Sigmoid colon (tissue), 7 donors: Measurements from ENCODE around the gene RCN2. TPM values are rescaled to one million over a fixed set of nuclear protein-coding genes. Genes with fewer than 3 reads are reported as not detected.
"Not testable (repeated sequence)": the region's sequence is repeated elsewhere in the genome, so short reads cannot be mapped to it uniquely, and the experiment has no call there.

ENCODE experiments used
- DNase-seq: peaks from one replicate; pipeline ENCODE4 v3.0.0-alpha.2; 2019
- H3K27ac ChIP-seq, 4 donors: fragments of 200-600 bp; sonication (generic); one replicate each; pipeline ENCODE4 v1.5.1; 2016 to 2019; ENCODE audit warnings: mild to moderate bottlenecking in 1 of 4
- H3K27me3 ChIP-seq, 3 donors: fragments of 200-600 bp; sonication (generic); one replicate each; pipeline ENCODE4 v1.5.1; 2019; ENCODE audit warnings: mild to moderate bottlenecking in 1 of 3
- H3K36me3 ChIP-seq, 4 donors: fragments of 200-600 bp; sonication (generic); one replicate each; pipeline ENCODE4 v1.5.1; 2016 to 2019
- H3K4me1 ChIP-seq, 4 donors: fragments of 200-600 bp; sonication (generic); one replicate each; pipeline ENCODE4 v1.5.1; 2017 to 2019
- H3K4me3 ChIP-seq, 4 donors: fragments of 200-600 bp; sonication (generic); one replicate each; pipeline ENCODE4 v1.5.1; 2017 to 2019; ENCODE audit warnings: mild to moderate bottlenecking in 2 of 4, moderate library complexity in 1 of 4
- H3K9me3 ChIP-seq, 4 donors: fragments of 200-600 bp in 3 of 4; sonication (generic) in 3 of 4; one replicate each; pipeline versions ENCODE4 v1.5.1 to v1.6.1; 2013 to 2019
- CTCF ChIP-seq, 4 experiments: fragments of 450-650 bp in 3 of 4; fragments of 200-600 bp in 1 of 4; IDR thresholded peaks; one replicate each; pipeline ENCODE4 v1.5.1; 2016 to 2019; ENCODE audit warnings: antibody characterized with exemption in 4 of 4, mild to moderate bottlenecking in 3 of 4, moderate library complexity in 2 of 4
- EP300 ChIP-seq, 4 donors: sonication (generic); formaldehyde crosslinking; IDR thresholded peaks; one replicate each; pipeline ENCODE4 v1.6.1; 2017; ENCODE audit warnings: antibody characterized with exemption in 4 of 4
- POLR2A ChIP-seq, 2 donors: fragments of 450-650 bp; IDR thresholded peaks; one replicate each; pipeline ENCODE4 v1.6.1; 2016; ENCODE audit warnings: antibody characterized with exemption in 2 of 2, mild to moderate bottlenecking in 2 of 2, moderate library complexity in 2 of 2
- POLR2AphosphoS5 ChIP-seq, 4 donors: sonication (generic); formaldehyde crosslinking; IDR thresholded peaks; one replicate each; pipeline ENCODE4 v1.6.1; 2017; ENCODE audit warnings: antibody characterized with exemption in 4 of 4
- WGBS, 2 donors: extraction: QIAGEN DNeasy Blood & Tissue Kit; methylation state at CpG; one replicate each; pipeline ENCODE4 v1.1.7; 2013; 5-methylcytosine and 5-hydroxymethylcytosine counted together
- intact Hi-C: fragments of 100-400 bp; cut with DNase I; formaldehyde crosslinking; loops from one replicate; pipeline ENCODE4 v1.15.1; 2023
- polyA plus RNA-seq, 3 donors: library from polyadenylated mRNA; stranded (reverse); fragments of 200-250 nt; gene quantifications; one replicate each; pipeline ENCODE4 v1.2.3, GENCODE V29; 2013
- total RNA-seq, 4 donors: library from RNA; depleted of rRNA; stranded (reverse); fragments of >200 nt; gene quantifications; one replicate each; pipeline ENCODE4 v1.1.0, GENCODE V29; 2016
- donor health status: healthy with polysubstance abuse.
- donor health status: Bipolar disorder and iron deficiency.
- donor health status: healthy.

Gene RCN2
- total and polyA plus RNA-seq, 7 donors: 12.3 to 62.8 (median 45.5) TPM

DNA sequence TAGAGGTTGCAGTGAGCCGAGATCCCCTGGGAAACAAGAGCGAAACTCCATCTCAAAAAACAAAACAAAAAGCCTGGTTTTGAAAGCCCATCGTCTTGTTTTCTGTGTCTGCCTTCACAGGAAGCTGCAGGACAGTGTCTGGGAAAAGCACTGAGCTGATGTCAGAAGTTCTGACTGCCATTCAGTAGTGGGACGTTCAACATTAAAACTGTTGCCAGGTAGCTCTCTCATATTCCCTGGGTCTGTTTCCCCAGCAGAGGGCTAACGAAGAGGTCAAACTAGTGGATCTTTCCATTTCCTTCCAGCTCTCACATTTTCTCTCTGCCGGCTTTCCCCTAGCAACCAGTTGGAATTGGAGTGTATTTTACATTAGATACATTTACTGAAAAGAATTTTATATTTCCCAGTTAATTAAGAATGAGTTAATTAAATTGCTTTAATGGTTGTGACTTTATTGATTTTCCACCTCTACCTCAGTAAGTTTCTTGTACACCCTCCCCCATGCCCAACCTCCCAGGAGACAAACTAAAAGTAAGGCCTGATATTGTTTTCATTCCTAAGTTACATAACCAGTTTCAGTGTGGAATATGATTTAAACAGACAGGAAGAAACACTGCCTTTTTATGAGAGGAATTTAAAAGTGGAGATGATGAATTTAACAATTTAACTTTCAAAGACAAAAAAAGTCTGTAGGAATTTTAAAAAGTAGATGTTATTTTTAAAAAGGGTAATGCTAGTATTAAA lies 29.9 kb downstream of the RCN2 start:
- no peak for TF ChIP-seq POLR2A (IDR thresholded peaks at IDR 0.05)
- no peak for TF ChIP-seq POLR2AphosphoS5 (IDR thresholded peaks at IDR 0.05)
- no peak for TF ChIP-seq CTCF (IDR thresholded peaks at IDR 0.05)
- no peak for TF ChIP-seq EP300 (IDR thresholded peaks at IDR 0.05)
- 83 to 91% methylated on average over 6 of the region's 6 CpGs for WGBS, 2 donors
- no peak for DNase-seq
- Histone ChIP-seq H3K36me3 (no peaks in the 10 kb centered on the region), H3K4me1 (peaks cover 0 to 24% (median 9%) of the 10 kb centered on the region in 4 donors), H3K4me3 (no peak overlapping the region), H3K27me3 (no peaks in the 10 kb centered on the region), H3K9me3 (no peaks in the 10 kb centered on the region), H3K27ac (peak overlapping the region in 1 of 4 donors; percentile 47)
- intact Hi-C loops: no loop called here

- intact Hi-C loops: no loop called here
- Histone ChIP-seq H3K27me3 (no peaks in the 10 kb centered on the region), H3K4me3 (no peak overlapping the region), H3K9me3 (no peaks in the 10 kb centered on the region), H3K4me1 (peaks cover 0 to 34% (median 12%) of the 10 kb centered on the region in 4 donors), H3K27ac (peak overlapping the region in 1 of 4 donors; percentile 47), H3K36me3 (no peaks in the 10 kb centered on the region)
- no peak for DNase-seq
- TF ChIP-seq EP300 (IDR thresholded peaks at IDR 0.05) (no peak), POLR2AphosphoS5 (IDR thresholded peaks at IDR 0.05) (no peak), POLR2A (IDR thresholded peaks at IDR 0.05) (no peak), CTCF (IDR thresholded peaks at IDR 0.05) (no peak)
- 84 to 89% methylated on average over 9 of the region's 9 CpGs for WGBS, 2 donors
These were observed 30.9 kb downstream of the RCN2 start for GRCh38 chr15:76962337-76963013.

- H3K9me3 ChIP-seq: no peaks in the 10 kb centered on the region
- no peaks in the 10 kb centered on the region for H3K27me3 ChIP-seq
- TF ChIP-seq EP300 (IDR thresholded peaks at IDR 0.05) (no peak), POLR2AphosphoS5 (IDR thresholded peaks at IDR 0.05) (no peak), POLR2A (IDR thresholded peaks at IDR 0.05) (no peak), CTCF (IDR thresholded peaks at IDR 0.05) (no peak)
- DNase-seq: no peak
- no peaks in the 10 kb centered on the region for H3K36me3 ChIP-seq
- no peak overlapping the region for H3K4me3 ChIP-seq
- H3K27ac ChIP-seq: peak overlapping the region in 1 of 4 donors; percentile 51
- 70 to 79% methylated on average over 9 of the region's 9 CpGs for WGBS, 2 donors
- intact Hi-C loops: no loop called here
- peaks cover 0 to 41% (median 14%) of the 10 kb centered on the region in 4 donors for H3K4me1 ChIP-seq
These were observed 32.0 kb downstream of the RCN2 start for GRCh38 chr15:76963596-76963995.

- TF ChIP-seq CTCF (IDR thresholded peaks at IDR 0.05) (no peak), EP300 (IDR thresholded peaks at IDR 0.05) (no peak), POLR2AphosphoS5 (IDR thresholded peaks at IDR 0.05) (no peak), POLR2A (IDR thresholded peaks at IDR 0.05) (no peak)
- intact Hi-C loops: no loop called here
- no peak for DNase-seq
- Histone ChIP-seq H3K4me3 (no peak overlapping the region), H3K36me3 (no peaks in the 10 kb centered on the region), H3K9me3 (no peaks in the 10 kb centered on the region), H3K27me3 (no peaks in the 10 kb centered on the region), H3K4me1 (peaks cover 0 to 41% (median 14%) of the 10 kb centered on the region in 4 donors), H3K27ac (peak overlapping the region in 1 of 4 donors; percentile 51)
- 30 to 51% methylated on average over 5 of the region's 5 CpGs for WGBS, 2 donors
These were observed 32.6 kb downstream of the RCN2 start for GRCh38 chr15:76964157-76964556.

GRCh38 chr15:76966051-76966450 lies 34.5 kb downstream of the RCN2 start:
- H3K36me3 ChIP-seq, H3K9me3 ChIP-seq, intact Hi-C loops, DNase-seq, H3K27ac ChIP-seq, H3K4me3 ChIP-seq, H3K27me3 ChIP-seq: not testable (repeated sequence)
- WGBS, 2 donors: 86 to 92% methylated on average over 7 of the region's 7 CpGs
- peaks cover 0 to 40% (median 13%) of the 10 kb centered on the region in 4 donors for H3K4me1 ChIP-seq
